Activated CD4-positive, alpha-beta T cell treated with anti-CD3 and anti-CD28 coated beads, Interleukin-10, Interleukin-2, amounts not matched to agents 100 ng/mL and 50 ng/mL, durations not matched to agents 16 hours and 8 hours (primary cell): ENCODE measurements around the gene OBSL1.
A peak's percentile ranks its signal among the peaks of the same experiment; 100 is the strongest.

Experiments used
- DNase-seq: peaks from one replicate; pipeline ENCODE4 v3.0.0-alpha.2; 2020

OBSL1 gene

GRCh38 chr2:219571311-219572236 lies at the start of gene OBSL1:
OBSL1 (minus strand) TSS chr2:219571539; CDS start chr2:219571232, 307 bp downstream.
- DNase-seq: no peak

- no peak for DNase-seq
Observed at GRCh38 chr2:219620546-219620945, 49.2 kb upstream of the OBSL1 start.

GRCh38 chr2:219619235-219619634 lies 47.9 kb upstream of the OBSL1 start:
- no peak for DNase-seq

- DNase-seq: no peak
Observed at GRCh38 chr2:219618733-219619122, 47.4 kb upstream of the OBSL1 start.

GRCh38 chr2:219616550-219616949 lies 45.2 kb upstream of the OBSL1 start:
- no peak for DNase-seq

- no peak for DNase-seq
Observed at GRCh38 chr2:219615894-219616293, 44.6 kb upstream of the OBSL1 start.

- no peak for DNase-seq
Observed at GRCh38 chr2:219615036-219615435, 43.7 kb upstream of the OBSL1 start.

GRCh38 chr2:219614076-219614860 lies 42.9 kb upstream of the OBSL1 start:
- no peak for DNase-seq

GRCh38 chr2:219613461-219614070 lies 42.2 kb upstream of the OBSL1 start:
- no peak for DNase-seq

- no peak for DNase-seq
Observed at GRCh38 chr2:219612577-219613286, 41.4 kb upstream of the OBSL1 start.

- no peak for DNase-seq
Observed at GRCh38 chr2:219611866-219612576, 40.7 kb upstream of the OBSL1 start.

GRCh38 chr2:219611306-219611705 lies 40.0 kb upstream of the OBSL1 start:
- DNase-seq: no peak

- no peak for DNase-seq
Observed at GRCh38 chr2:219609149-219609750, 37.9 kb upstream of the OBSL1 start.

- DNase-seq: no peak
Observed at GRCh38 chr2:219608399-219608964, 37.1 kb upstream of the OBSL1 start.

- DNase-seq: no peak
Observed at GRCh38 chr2:219607931-219608330, 36.6 kb upstream of the OBSL1 start.

GRCh38 chr2:219605607-219605954 lies 34.2 kb upstream of the OBSL1 start:
- no peak for DNase-seq

- DNase-seq: no peak
Observed at GRCh38 chr2:219603771-219604170, 32.4 kb upstream of the OBSL1 start.

- no peak for DNase-seq
Observed at GRCh38 chr2:219598308-219599078, 27.2 kb upstream of the OBSL1 start.

GRCh38 chr2:219597552-219598307 lies 26.4 kb upstream of the OBSL1 start, which contains the start of gene STK11IP:
STK11IP (plus strand) TSS chr2:219597857; CDS start chr2:219598120, 263 bp downstream.
- peak; percentile 93 for DNase-seq
